ENCODE measurements around the gene TMPO.

DNA sequence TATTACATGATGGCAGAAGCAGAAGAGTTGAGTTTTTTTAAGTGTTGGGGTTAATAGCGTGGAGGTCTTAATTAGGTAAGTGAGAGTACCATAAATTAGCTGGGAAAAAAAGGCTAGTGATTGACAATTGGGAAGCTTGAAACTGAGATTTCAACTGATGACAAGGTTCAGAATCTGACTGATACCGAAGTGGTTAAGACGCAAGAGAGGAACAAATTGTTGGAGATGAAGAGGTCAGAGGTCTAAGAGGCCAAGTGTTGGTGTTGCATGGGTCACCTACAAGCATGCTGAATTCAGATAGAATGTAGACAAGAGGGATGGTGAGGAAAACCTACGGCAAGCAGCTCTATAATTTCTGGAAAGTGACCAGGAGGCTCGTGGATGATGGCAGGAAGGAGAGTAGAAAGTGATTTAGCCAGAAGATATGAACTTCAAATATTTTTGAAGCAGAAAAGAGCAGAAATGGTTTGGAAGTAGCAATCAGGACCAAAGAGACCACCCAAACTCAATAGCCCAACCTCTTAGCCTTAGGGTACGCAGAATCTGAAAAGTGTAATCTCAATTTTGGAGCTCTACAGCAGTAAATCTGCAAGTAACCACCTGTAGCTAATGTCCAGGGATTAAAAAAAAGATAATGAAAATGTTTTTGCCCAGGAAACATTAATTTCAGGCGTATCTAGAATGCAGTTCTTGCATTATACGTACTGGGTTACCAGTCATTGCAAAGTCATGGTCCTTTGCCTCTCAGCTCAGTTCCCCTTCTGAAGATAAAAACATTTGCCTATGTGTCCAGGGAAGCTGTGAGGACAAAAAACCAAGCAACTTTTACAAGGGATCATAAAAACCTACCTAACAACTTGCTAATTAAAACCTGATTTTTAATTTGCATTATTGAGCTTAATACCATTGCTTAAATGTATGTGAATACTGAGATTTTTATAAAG is 1.7 kb upstream of the TMPO start:
- TF ChIP-seq POLR2AphosphoS5 (IDR thresholded peaks at IDR 0.05): no peak
- no peak for TF ChIP-seq POLR2A (IDR thresholded peaks at IDR 0.05)
